HG03460 (cell line): ENCODE measurements around the gene GKN1.
"Not testable (repeated sequence)": the region's sequence is repeated elsewhere in the genome, so short reads cannot be mapped to it uniquely, and the experiment has no call there.

ENCODE experiments used
- ATAC-seq: cut with Tn5 transposase; IDR thresholded peaks from one replicate; pipeline ENCODE4 v1.9.1; 2021; ENCODE audit not compliant: unreplicated experiment

GKN1 gene

GRCh38 chr2:68974251-68974650, at the start of gene GKN1:
Gene GKN1, plus strand, starts transcription at chr2:68974636. Its CDS starts 42 bp downstream, at chr2:68974678.
- ATAC-seq, result no peak

GRCh38 chr2:68925295-68925896, 49.0 kb upstream of the GKN1 start:
- ATAC-seq, result no peak

- no peak for ATAC-seq
Observed at GRCh38 chr2:68926796-68927195, 47.6 kb upstream of the GKN1 start.

GRCh38 chr2:68931149-68931711, 43.2 kb upstream of the GKN1 start:
- no peak for ATAC-seq

GRCh38 chr2:68931799-68932198, 42.6 kb upstream of the GKN1 start:
- ATAC-seq, result no peak

- ATAC-seq, result no peak
Observed at GRCh38 chr2:68932402-68932801, 42.0 kb upstream of the GKN1 start.

GRCh38 chr2:68934021-68934420, 40.4 kb upstream of the GKN1 start:
- ATAC-seq, result no peak

GRCh38 chr2:68935471-68935870, 39.0 kb upstream of the GKN1 start:
- no peak for ATAC-seq

GRCh38 chr2:68936427-68936826, 38.0 kb upstream of the GKN1 start:
- ATAC-seq, result no peak

GRCh38 chr2:68936889-68937288, 37.5 kb upstream of the GKN1 start:
- no peak for ATAC-seq

- no peak for ATAC-seq
Observed at GRCh38 chr2:68937346-68938055, 36.9 kb upstream of the GKN1 start.

- ATAC-seq, result no peak
Observed at GRCh38 chr2:68938938-68939337, 35.5 kb upstream of the GKN1 start.

- no peak for ATAC-seq
Observed at GRCh38 chr2:68939962-68940361, 34.5 kb upstream of the GKN1 start.

- ATAC-seq, result no peak
Observed at GRCh38 chr2:68940369-68940768, 34.1 kb upstream of the GKN1 start.

- no peak for ATAC-seq
Observed at GRCh38 chr2:68942827-68943226, 31.6 kb upstream of the GKN1 start.

GRCh38 chr2:68943581-68944568, 30.6 kb upstream of the GKN1 start:
- no peak for ATAC-seq

GRCh38 chr2:68946117-68946516, 28.3 kb upstream of the GKN1 start:
- ATAC-seq, result no peak

- no peak for ATAC-seq
Observed at GRCh38 chr2:68948710-68949109, 25.7 kb upstream of the GKN1 start.

GRCh38 chr2:68951899-68952298, 22.5 kb upstream of the GKN1 start:
- ATAC-seq, result no peak

- no peak for ATAC-seq
Observed at GRCh38 chr2:68952887-68953521, 21.4 kb upstream of the GKN1 start, which contains the start of gene GKN2. Gene GKN2, minus strand, starts transcription at chr2:68952893. Its CDS starts 32 bp downstream, at chr2:68952861.

GRCh38 chr2:68955432-68955831, 19.0 kb upstream of the GKN1 start:
- ATAC-seq, result not testable (repeated sequence)
